Mesenteric fat pad (tissue), 1 donor: ENCODE measurements around the gene FAM177B. TPM values are rescaled to one million over a fixed set of nuclear protein-coding genes. Genes with fewer than 3 reads are reported as not detected.

ENCODE experiments used
- DNase-seq: peaks from one replicate; pipeline ENCODE4 v3.0.0-alpha.2; 2020; ENCODE audit warnings: low spot score
- total RNA-seq: library from RNA; stranded (reverse); fragmentation: NEBNext Ultra II Directional; extraction: Animal tissue kit (Norgen Biotek cat#: 25700); gene quantifications from one replicate; pipeline ENCODE4 v1.2.1, GENCODE V29; 2021
- donor health status: DM: yes; HTN: yes; CAD: no.

Gene FAM177B
- total RNA-seq, 1 donor from 2014 or later: not detected

- no peak for DNase-seq
These were observed 48.5 kb downstream of the FAM177B start for GRCh38 chr1:222785529-222785928.

DNA sequence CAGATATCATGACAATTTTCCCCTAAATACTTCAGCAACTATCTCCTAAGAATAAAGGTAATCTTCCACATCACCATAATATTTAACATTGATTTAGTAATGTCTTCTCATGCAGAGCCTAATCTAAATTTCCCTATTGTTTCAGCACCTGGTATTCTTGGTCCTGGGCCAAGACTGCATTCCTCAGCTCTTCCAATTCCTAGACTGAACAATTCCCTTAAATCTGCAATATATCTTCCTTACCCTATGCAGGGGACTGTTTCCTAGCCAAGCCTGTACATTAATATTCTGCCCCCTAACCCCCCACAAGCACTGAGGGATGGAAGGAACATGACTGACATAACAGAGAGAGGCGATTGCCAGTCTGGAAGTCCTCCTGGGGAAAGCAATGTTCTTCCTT is 49.1 kb downstream of the FAM177B start:
- DNase-seq: no peak

DNA sequence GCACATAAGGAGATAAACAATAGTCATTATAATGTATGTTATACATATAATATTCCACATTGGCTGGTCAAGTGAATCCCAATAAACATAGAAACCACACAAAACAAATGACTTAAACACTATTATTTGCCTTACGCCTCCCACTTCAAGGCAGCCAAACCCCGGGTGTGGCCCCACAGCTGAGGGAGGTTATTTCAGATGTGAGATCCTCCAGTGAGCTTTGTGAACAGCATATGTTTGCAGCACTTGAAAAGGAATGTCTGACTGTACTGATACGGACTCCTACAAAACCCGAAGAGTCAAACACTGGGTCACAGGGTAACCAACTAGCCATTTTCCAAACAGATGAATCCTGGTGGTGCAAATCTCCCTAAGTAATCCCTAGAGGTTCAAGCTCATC is 50.7 kb downstream of the FAM177B start:
- no peak for DNase-seq

GRCh38 chr1:222788402-222789156 is 51.6 kb downstream of the FAM177B start:
- DNase-seq: no peak

DNA sequence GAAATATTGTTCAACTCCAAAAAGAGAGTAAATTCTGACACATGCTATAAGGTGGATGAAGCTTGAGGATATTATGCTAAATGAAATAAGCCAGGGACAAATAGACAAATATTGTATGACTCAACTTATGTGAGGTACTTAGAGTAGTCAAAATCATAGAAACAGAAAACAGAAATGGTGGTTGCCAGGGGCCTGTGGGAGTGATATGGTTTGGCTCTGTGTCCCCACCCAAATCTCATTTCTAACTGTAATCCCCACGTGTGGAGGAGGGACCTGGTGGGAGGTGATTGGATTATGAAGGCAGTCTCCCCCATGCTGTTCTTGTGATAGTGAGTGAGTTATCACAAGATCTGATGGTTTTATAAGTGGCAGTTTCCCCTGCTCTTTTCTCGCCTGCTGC is 53.1 kb downstream of the FAM177B start:
- DNase-seq: no peak

- no peak for DNase-seq
These were observed 53.5 kb downstream of the FAM177B start for GRCh38 chr1:222790520-222790919.

DNA sequence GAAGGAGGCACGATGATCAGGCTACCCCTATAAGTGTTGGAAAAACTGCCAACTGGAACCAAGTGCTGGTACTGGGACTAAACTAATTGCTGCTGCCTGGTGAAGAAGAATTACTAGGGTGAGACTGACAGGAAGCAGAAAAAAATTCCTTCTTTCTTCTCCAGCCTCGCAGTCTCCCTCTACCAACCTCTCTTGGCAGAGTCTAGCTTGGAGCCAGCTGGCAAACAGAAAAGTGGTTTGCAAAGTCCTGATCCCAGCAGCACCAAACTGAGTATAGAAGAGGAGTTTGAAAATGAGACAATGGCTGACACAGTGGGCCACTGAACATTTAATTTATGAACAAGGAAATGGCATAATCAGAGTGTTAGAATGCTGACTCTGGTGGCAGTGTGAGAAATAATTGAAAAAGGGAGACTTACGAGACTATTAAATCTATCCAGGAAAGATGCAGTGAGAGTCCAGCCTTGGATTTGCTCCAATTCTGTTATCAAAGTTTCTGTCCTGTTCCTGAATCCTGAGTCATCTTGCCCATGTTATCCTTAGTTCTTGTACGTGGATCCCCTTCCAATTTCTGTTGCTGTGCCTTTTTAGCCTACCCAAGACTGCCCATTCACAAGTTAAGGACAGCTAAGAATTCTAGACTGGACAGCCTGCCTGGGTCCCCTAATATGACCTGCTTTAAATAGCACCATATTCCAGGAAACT is 54.2 kb downstream of the FAM177B start:
- DNase-seq: no peak

DNA sequence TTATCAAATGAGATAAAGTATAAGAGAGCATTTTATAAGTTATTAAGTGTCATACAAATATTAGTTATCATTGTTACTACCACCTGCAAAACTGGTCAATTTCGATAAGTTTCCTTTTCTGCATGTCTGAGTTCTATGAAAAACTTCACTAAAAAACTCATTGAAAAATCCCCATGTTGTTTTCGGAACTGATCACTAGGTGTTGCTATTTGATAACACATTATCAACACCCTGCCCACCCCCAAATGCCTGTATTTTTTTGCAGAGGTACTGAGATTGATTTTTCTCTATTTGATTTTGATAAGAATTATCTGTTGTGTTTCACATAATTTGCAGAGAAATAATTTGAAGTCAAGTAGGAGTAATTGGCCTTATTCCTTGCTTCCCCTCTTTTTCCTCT is 55.7 kb downstream of the FAM177B start:
- DNase-seq: no peak

- DNase-seq: no peak
These were observed 57.9 kb downstream of the FAM177B start for GRCh38 chr1:222794656-222795474.

- no peak for DNase-seq
These were observed 61.1 kb downstream of the FAM177B start for GRCh38 chr1:222798116-222798515.

DNA sequence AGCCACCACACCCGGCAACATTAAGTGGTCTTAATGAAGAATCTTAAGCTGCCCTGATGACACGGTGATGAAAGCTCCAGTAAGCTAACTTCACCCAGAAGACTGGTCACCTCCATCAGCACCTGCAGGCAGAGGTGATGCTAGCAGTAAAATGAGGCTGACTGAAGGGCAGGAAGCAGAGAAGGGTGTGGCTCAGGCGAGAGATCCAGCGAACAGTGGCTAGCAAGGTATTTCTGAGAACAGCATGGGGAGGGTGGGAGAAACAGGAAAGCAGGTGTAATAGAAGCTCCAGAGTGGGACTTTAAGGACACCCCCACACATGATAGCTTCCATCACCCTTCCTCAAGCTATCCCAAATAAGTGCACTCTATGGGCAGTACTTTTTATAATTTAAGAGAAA is 62.0 kb downstream of the FAM177B start:
- no peak for DNase-seq

Other genes starting within 250 kb of the FAM177B start
- not detected for gene HHIPL2, start 189.1 kb upstream of the FAM177B start, total RNA-seq
- gene TAF1A, start 147.3 kb upstream of the FAM177B start, total RNA-seq: 7.2 TPM
- 69.4 TPM for gene MIA3, start 119.1 kb upstream of the FAM177B start, total RNA-seq
- 109 TPM for gene AIDA, start 24.7 kb upstream of the FAM177B start, total RNA-seq
- 34.5 TPM for gene BROX, start 24.6 kb upstream of the FAM177B start, total RNA-seq
- 6.1 TPM for gene DISP1, start 77.8 kb downstream of the FAM177B start, total RNA-seq